Smooth muscle cell of the coronary artery (primary cell): ENCODE results near the gene CS. TPM values are rescaled to one million over a fixed set of nuclear protein-coding genes. Genes with fewer than 3 reads are reported as not detected.

Source experiments
- total RNA-seq: library from RNA; depleted of rRNA; stranded (reverse); fragments of >200 nt; gene quantifications from 2 replicates; pipeline ENCODE4 v1.2.3, GENCODE V29; 2014; ENCODE audit warnings: low replicate concordance

Gene CS
- 44.8 and 81.3 TPM in 2 replicates for total RNA-seq

DNA sequence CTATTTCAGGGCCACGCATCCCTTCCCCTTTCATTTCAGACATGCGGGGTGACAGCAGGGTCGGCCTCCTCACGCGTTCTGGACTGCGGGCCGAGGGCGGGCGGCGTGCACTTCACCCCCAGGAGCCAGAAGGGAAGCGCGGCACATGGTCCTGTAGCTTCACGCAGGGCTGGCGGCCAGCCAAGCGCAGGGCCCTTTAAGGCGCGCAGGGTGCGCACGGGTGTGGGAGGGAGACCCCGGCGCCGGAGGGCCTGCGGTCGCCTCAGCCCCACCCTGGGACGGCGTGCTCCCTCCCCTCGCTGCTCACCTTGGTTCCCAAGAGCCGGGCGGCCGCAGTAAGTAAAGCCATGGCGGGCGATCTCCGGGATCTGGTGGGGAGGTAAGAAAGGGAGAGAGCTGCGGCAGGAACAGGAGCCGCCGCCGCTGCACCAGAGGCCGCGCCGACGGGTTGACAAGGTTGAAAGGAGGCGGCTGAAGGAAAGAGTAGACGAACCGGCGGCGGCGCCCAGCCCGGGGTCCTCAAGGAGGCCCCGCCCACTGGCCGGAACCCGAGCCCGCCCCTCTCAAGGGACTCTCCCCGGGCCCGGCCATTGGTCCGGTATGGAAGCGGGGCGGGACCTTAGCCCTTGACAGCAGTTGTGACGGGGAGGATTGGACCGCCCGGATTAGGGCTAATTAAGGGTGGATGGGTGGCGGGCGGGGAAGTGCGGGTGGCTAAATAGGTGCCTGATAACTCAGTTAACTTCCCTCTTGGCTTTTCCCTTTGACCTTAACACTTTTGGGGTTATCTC lies at the start of gene CS:
TSS of gene CS (minus strand) at position 478 of the 791 bp plus-strand sequence. CDS start at position 349, 129 bp downstream.

DNA sequence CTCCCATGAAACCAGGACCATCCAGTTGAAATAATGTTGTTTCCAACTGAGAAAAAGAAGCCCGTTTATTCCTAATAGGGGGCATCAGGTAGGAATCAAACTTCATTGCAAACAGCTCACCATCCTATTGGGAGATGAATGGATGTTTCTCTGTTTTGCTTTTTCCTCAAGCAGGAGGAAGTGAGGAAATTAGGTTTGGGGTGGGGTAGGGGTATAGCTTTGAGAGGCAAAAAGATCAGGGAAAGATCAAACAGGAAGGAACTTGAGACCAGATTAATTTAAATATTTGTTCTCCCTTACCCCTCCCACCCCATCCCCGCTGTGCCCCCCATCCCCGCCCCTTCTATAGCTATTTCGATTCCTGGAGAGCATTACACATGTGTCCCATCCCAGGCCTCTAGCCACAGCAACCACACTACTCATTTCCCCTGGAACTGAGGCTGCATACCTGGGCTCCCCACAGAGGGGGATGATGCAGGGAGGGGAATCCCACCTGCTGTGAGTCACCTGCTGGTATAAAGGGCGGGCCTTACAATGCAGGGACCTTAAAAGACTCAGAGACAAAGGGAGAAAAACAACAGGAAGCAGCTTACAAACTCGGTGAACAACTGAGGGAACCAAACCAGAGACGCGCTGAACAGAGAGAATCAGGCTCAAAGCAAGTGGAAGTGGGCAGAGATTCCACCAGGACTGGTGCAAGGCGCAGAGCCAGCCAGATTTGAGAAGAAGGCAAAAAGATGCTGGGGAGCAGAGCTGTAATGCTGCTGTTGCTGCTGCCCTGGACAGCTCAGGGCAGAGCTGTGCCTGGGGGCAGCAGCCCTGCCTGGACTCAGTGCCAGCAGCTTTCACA lies 38.4 kb upstream of the CS start, which contains the start of gene IL23A:
TSS of gene IL23A (plus strand) at position 577 of the 850 bp plus-strand sequence. CDS start at position 738, 161 bp downstream.

DNA sequence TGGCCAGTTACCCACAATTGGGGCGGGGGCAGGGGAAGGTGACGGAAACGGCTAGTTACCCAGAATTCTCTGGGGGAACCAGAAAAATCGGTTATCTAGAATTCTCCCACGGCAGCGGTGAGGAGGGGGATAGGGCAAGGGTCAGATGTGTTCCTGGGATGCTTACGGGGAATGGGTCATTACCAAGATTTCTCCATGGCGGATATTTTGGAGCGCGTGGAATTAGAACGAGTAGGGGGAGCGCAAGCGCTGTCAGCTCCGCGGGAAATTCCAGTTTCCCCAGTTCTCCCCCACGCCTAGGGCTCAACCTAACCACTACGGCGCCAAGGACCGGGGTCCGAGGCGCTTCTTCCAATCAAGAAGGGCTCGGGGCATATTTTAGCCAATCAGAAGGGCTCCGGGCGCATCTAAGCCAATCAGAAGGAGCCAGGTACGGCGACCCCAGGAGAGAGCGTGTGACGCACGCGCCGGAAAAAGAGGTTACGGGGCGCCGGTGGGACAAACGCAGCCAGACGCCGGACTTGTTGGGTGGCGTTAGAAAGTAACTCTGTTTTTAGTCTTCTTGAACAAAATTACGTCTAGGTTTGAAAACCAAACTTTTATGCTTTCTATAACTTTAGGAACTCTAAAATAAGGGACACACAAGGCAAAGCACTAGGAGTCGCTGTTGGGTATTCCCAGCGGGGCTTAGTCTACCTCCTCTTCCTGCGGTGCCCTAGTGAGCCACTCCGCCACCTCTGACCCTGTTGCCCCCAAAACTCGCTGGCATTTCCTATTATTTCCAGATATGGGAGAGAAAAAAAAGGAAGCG lies 33.8 kb upstream of the CS start, which contains the start of gene PAN2:
TSS of gene PAN2 (minus strand) at position 322 of the 811 bp plus-strand sequence. CDS start 906 bp downstream, outside the sequence.

DNA sequence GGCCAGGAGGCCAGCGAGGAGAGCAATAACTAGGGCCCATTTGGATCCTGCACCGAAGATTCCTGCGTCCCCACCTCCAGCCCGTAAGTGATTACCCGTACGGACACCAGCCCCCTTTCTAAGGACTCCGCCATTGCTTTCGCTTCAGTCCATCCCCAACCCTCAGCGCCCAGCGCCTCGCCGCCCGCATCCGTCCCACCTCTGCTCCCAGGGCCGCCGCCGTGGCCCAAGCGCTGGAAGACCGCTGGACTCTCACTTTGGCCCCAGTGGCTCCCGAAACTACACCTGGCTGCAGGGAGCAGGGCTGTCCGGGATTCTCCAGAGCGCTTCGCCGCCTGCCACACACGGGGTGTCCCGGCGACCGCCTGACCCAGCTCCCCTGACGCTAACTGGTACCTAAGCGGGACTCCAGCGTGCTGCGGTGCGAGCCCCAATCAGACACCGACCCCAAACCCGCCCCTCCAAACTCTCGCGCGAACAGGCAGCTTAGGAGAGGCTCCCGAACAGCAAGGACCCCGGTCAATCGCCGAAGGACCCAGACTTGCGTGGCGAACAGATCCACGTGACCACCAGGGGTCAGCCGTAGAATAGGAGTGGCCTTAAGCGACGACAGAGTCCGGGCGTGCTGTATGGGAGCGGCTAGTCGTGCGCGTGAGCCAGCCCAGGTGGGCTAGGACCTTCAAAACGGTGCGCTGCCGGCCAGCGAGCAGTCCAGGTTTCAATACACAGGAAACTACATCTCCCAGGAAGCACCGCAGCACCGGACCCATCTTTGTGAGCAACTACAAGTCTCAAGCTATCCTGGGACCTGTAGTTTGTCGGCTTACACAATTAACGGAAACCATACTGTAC lies 15.7 kb upstream of the CS start, which contains the start of gene CNPY2:
TSS of gene CNPY2 (minus strand) at position 367 of the 852 bp plus-strand sequence. CDS start 771 bp downstream, outside the sequence.

DNA sequence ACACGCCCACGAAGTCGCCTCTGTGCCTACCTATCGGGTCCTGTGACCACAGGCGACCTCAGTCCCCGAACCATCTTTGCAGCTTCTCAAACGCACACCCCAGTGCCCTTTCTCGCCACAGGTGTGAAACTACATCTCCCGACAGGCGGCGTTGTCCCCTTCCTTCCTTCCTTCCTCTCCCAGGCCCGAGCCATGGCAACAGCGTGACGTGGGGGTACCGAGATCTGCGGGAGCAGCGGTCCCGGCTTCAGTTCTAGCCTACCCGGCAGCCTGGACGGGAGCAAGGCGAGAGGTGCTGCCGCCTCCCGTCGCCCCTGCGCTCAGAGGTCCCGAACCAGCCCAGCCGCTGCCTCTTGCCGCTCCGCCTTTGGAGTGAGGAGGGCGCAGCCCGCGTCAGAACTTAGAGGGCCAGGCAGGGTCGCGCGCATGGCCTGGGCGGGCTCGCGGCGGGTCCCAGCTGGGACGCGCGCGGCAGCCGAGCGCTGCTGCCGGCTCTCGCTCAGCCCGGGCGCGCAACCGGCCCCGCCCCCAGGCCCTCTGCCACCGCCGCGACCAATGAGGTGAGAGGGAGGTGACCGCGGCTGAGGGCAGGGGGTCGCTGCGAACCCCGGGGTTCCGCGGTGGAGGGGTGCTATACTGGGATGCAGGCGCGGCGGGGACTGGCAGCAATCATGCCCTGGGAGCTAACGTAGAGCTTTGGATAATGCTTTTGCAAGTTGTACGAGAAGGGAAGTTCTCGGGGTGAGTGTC lies 33.3 kb downstream of the CS start, which contains the start of gene COQ10A:
TSS of gene COQ10A (plus strand) at position 250 of the 750 bp plus-strand sequence. CDS start at position 427, 177 bp downstream.

DNA sequence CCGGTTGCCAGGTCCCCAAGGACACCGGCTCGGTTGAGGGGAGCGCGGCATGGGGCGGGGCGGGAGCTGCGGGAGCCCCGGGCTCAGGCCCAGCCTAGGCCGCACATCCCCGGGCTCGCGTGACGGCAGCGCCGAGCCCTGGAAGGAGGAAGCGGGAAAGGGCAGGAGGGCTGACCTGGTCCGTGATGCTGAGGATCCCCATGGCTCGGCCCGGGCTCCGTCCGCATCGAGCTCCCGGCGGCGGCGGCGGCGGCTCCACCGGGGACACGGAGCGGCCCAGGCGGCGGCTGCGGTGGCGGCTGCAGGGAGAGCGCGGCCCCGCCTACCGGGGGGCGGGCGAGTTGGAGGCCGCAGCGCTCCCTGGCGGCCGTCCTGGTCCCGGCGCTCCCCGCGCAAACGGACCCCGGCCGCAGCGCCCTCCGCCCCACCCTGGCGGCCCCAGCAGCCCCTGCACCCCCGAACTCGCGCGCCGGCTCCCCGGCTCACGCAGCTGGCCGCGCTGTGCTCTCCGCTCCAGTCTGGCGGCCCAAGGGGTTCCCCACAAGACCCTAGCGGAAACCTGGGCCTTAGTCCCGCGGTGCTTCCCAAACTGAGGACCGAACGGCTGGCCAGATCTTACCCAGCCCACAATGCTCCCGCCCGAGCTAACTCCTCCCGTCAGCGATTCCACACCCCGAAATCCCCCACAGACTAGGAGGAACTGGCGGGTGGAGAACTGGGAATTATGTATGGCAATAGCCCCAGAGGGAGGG lies 41.9 kb downstream of the CS start, which contains the start of gene ANKRD52:
TSS of gene ANKRD52 (minus strand) at position 317 of the 752 bp plus-strand sequence. CDS start at position 202, 115 bp downstream.

DNA sequence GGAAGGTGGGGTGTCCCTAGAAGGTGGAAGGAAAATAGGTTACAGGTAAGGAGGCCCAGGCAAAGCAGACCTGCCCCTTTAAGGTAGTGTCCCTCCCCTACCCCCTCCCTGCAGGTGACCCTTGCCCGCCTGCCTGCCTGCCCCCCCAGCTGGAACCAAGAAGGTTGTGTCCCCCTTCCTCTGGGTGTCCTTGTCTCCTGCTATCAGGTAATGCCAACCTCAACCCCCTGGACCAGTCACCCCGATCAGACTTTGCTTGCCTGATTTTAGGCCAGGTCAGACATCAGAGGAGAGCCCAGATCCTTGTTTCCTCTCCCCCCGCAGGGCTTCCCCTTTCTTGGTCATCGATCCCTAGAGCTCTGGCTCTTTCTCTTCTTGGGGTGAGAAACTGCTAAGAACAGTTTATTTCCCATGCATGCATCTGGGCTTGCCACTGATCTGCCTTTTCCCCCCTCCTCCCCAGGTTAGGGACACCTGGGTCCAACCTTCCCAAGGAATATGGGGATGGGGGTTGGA lies 70.2 kb downstream of the CS start, which contains the start of gene SLC39A5:
TSS of gene SLC39A5 (plus strand) at position 136 of the 516 bp plus-strand sequence. CDS start 1,224 bp downstream, outside the sequence.

DNA sequence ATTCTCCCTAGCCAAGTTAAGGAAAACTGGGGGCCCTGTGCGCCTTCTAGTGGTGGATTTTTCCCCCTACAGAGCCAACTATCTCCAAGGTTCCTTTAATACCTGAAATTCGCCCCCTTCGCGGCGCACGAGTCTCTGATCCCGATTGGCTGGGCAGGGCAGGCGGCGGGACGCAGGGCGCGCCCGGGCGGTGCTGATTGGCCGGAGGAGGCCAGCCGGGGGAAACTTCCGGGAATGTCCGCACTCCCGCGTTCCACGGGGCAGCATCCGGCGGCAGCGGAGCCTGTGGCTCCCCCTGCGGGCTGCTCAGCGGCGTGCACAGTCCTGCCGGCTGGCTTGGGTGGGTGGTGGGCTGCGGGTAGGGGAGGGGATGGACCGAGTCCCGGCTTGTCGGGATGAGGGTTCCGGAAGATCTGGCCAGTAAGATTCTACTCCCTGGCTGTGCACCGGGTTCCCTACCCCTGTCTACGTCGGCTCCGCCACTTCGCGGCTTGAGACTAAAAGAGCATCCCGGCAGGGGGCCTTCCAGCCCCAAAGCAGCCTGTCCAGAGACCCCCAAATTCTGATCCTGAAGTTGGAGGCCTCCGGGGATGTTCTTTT lies 75.9 kb downstream of the CS start, which contains the start of gene NABP2:
TSS of gene NABP2 (plus strand) at position 241 of the 600 bp plus-strand sequence. CDS start 515 bp downstream, outside the sequence.

DNA sequence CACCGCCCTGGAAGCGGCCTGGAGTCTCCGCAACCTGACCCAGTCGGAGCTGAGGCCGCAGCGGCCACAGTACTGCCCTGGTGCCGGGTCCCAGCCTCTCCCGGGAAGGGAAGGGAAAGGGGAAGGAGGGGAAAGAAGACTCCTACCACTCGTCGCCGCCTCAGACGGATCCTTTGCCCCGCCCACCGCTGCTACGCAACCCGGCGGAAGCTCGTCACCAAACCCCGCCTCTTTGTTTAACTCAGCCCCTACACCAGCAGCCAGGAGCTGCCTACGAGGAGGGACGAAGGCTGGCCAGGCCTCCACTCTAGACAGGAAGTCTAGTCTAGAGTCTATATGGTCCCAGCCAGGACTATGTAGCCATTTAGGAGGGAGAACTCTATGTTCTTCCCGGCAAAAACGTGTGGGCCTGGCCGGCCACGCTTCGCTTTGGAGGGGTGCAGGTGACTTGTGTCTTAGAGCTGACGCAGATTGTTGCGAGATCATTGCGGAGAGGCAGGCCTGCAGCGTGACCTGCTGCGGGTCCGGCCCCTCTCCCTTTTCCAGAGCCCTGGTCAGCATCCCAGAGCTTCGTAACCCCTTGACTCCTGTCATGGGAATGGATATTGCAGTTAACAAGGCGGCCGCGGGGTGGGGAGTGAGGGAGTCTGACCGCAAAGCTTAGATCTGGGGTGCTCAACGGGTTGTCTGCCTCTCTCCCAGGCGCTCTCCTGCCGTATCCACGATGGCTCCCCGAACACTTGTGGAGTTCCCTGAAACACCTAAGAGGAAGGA lies 78.2 kb downstream of the CS start, which contains the start of gene RNF41:
TSS of gene RNF41 (minus strand) at position 166 of the 774 bp plus-strand sequence. CDS start 7,875 bp downstream, outside the sequence.

Other genes starting within 250 kb of the CS start
- 0.53 and 0.70 TPM in 2 replicates for gene ERBB3, start 220.2 kb downstream of the CS start, total RNA-seq
- gene PA2G4, start 195.8 kb downstream of the CS start, total RNA-seq = 132 and 135 TPM in 2 replicates
- 4,087 and 6,384 TPM in 2 replicates for gene RPL41, start 183.7 kb downstream of the CS start, total RNA-seq
- gene ZC3H10, start 182.1 kb downstream of the CS start, total RNA-seq = 4.7 and 5.7 TPM in 2 replicates
- 173 and 204 TPM in 2 replicates for gene ESYT1, start 172.1 kb downstream of the CS start, total RNA-seq
- 104 and 107 TPM in 2 replicates for gene MYL6B, start 147.7 kb downstream of the CS start, total RNA-seq
- 3,250 and 5,170 TPM in 2 replicates for gene MYL6, start 142.0 kb downstream of the CS start, total RNA-seq
- 38.8 and 54.9 TPM in 2 replicates for gene SMARCC2, start 110.8 kb downstream of the CS start, total RNA-seq
- gene RNF41, start 78.4 kb downstream of the CS start, total RNA-seq = 174 and 323 TPM in 2 replicates
- 24.2 and 33.1 TPM in 2 replicates for gene NABP2, start 76.0 kb downstream of the CS start, total RNA-seq
- not detected in 2 replicates for gene SLC39A5, start 70.3 kb downstream of the CS start, total RNA-seq
- gene ANKRD52, start 41.9 kb downstream of the CS start, total RNA-seq = 17.0 and 17.1 TPM in 2 replicates
- gene COQ10A, start 33.4 kb downstream of the CS start, total RNA-seq = 5.9 and 6.9 TPM in 2 replicates
- 74.3 and 113 TPM in 2 replicates for gene CNPY2, start 15.7 kb upstream of the CS start, total RNA-seq
- 15.5 and 22.7 TPM in 2 replicates for gene PAN2, start 33.7 kb upstream of the CS start, total RNA-seq
- gene IL23A, start 38.6 kb upstream of the CS start, total RNA-seq = not detected in 2 replicates
- 164 and 272 TPM in 2 replicates for gene STAT2, start 59.8 kb upstream of the CS start, total RNA-seq
- not detected in 2 replicates for gene APOF, start 62.5 kb upstream of the CS start, total RNA-seq
- 3.7 and 5.4 TPM in 2 replicates for gene TIMELESS, start 149.1 kb upstream of the CS start, total RNA-seq
- gene MIP, start 154.3 kb upstream of the CS start, total RNA-seq = not detected in 2 replicates
- 1.1 and 1.2 TPM in 2 replicates for gene SPRYD4, start 168.2 kb upstream of the CS start, total RNA-seq
- 0.38 TPM in 1 of 2 replicates, not detected in the other for gene GLS2, start 187.8 kb upstream of the CS start, total RNA-seq
- 4.6 and 22.2 TPM in 2 replicates for gene RBMS2, start 221.5 kb upstream of the CS start, total RNA-seq